DMS153 treated with DMSO at 0.1 percent for 48 hours (cell line): ENCODE data around the gene NMUR1.

Experiments used
- DNase-seq: peaks from one replicate; lab custom pipeline; 2025; ENCODE audit not compliant: unreplicated experiment; lab: John Stamatoyannopoulos, UW

Gene NMUR1

DNA sequence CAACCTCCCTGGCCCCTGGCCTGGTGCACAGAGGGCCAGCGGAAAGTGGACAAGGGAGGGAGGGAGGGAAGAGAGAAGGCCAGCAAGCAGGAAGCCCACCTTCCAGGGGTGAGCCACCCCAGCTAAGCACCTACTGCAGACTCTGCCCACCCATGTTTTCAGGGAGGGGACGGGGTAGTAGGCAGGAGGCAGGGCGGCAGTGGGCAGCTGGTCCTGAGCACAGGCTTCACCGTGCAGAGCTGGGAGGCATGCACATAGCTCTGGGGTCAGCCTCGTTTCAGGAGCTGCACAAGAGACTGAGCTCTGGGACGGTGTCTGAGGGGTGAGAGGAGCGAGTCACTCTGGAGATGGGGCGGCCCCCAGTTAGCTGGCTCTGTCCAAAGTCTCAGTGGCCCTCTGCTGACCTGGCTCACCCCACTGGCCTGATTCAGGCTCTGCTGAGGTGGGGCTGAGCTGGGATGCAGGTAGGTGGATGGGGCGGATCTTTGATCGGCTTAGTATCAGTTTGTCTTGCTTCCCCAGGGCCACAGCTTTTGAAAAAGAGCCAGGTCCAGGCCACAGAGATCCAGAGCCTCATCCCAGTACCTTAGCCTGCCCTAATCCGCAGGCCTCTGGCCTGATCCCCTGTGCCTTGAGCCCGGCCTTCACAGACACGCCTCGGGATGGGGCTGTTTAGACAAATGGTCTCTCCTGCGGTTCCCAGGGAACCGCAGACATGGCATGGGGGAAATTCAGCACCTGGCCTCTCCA is 3.7 kb downstream of the NMUR1 start:
- no peak for DNase-seq

DNA sequence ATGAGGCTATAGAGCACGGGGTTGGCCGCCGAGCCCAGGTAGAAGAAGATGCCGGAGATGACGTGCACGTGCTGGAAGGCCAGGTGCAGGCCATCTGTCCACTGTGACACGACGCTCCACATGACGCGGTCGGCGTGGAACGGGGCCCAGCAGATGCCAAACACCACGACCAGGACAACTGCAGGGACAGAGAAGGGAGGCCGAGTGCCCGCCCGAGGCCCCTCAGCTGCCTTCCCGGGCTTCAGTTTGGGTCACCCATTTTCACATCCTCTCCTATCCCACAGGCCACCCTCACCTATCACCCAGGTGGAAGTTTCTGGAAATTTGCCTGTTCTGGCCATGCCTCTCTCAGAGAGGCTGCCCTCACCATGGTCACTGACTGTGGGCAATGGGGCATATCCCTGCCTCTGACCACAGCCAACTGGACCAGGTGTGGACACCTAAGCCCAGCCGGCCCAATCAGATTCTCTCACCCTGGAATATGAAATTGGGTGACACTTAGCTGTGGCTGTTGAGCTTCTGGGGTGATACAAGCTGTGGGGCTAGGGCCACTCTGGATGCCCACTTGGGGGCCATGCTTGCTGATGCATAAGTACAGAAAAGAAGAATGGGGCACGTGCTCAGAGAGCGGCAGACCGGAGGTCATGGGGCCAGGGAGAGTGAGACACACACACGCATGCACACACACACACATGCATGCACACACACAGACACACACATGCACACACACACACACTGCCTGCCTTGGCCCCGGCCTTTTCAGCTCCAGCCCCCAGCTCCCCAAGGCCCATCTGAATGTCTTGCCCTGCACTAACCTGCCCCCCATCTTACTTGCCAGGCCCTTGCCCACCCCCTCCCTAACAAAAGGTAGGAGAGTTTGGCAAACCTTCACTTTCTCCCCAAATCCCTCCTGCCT is 4.7 kb downstream of the NMUR1 start:
- no peak for DNase-seq

GRCh38 chr2:231524477-231525247 is 5.6 kb downstream of the NMUR1 start:
- no peak for DNase-seq

DNA sequence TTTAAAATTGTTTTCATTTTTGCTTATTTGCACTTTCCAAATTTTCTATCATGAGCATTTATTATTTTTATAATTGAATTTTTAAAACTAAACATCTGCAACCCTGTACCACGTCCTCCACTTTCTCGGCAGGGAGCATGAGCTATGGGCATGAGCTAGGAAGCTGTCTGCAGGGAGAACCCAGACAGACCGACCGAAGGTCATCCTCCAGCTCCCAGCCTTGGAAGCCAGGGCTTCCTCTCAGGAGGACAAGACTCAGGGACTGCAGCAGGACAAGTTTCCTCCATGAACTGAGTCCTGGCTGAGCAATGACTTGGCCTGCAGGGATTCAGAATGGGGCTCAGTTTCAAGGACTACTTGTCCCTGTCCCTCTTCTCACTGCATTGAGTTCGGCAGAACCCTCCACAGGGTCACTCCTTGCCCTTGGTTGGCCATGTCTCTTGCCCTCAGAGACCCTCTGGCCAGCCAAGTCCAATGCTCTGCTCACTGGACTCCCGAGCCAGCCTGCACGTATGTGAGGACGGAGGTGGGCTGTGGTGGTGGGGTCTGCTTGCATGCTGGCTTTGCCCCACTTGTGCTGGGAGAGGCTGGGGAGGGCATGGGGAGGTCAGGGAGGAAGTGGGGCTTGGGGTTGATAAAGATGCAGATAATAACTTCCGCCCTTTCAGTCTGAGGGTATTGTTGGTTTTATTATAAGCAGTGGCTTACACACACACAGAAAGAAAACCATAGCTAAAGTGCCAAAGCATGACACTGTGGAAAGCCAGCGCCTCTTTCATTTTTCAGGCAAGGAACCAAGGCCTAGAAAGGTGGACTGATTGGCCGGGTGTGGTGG is 6.6 kb downstream of the NMUR1 start:
- no peak for DNase-seq

GRCh38 chr2:231522418-231523180 is 7.6 kb downstream of the NMUR1 start:
- no peak for DNase-seq

DNA sequence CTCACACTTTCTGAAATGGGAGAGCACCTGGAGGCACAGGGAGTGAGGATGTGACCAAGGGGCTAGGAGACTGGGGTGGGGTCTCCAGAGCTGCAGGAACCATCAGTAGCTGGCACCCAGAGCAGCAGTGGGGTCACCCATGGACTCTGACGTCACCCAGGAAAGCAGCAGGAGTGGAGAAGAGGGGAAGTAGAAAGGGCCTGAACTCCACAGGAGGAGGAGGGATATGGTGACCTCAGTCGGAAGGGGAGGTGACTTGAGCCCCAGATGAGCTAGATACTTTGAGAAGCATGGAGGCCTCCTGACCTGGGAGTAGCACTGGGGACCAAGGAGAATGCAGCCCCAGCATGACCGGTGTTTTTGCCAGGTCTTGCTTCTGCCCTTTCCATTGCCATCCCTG is 8.8 kb downstream of the NMUR1 start:
- no peak for DNase-seq

- no peak for DNase-seq
Measured at GRCh38 chr2:231519975-231520555, 10.2 kb downstream of the NMUR1 start.

DNA sequence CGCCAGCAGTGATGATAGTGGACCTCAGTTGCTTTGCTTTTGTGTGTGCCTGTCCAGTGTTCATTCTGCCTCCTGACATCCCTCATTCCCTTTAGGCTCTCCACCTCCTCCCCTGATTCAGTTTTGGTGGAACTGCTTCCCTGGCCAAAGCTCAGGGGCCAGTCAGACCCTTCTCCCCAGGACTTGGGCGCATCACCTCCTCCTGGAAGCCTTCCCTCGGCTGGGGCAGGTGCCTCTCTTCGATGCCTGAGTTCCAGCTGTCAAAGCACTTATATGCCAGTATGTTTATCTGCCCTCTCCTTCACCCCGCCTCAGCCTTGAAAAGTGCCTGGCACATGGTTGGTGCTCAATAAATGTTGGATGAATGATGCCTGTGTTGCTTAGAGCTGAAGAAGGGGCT is 11.5 kb downstream of the NMUR1 start:
- no peak for DNase-seq

GRCh38 chr2:231515603-231516002 is 14.6 kb downstream of the NMUR1 start:
- DNase-seq, result no peak

DNA sequence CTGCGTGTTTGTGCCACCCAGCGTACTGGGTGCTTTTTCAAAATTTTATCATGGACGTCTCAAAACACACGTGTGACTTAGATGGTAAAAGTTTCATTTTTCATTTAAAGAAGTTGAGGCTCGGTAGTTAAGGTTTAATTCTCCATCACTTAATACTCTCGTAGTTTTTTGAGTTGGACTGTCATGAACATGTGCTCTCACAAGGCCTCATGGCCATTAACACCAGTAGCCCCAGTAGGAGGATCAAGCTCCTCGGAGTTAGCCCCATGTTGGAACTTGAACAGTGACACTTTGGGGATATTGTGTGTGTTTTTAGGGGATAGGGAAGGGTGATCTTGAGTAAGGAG is 15.3 kb downstream of the NMUR1 start:
- peak; percentile 2 for DNase-seq

GRCh38 chr2:231514225-231514950 is 15.9 kb downstream of the NMUR1 start:
- DNase-seq, result peak; percentile 93

- DNase-seq, result no peak
Measured at GRCh38 chr2:231513746-231514224, 16.5 kb downstream of the NMUR1 start.

DNA sequence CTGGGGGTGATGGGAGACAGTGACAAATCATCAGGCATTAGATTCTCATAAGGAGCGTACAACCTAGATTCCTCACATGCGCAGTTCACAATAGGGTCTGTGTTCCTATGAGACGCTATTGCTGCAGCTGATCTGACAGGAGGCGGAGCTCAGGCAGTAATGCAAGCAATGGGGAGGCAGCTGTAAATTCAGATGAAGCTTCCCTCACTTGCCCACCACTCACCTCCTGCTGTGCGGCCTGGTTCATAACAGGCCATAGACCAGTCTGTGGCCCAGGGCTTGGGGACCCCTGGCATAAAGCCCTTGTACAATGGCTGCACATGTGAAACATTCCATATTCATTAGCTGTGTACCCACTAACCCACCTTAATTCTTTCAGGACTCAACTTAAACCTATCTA is 18.0 kb downstream of the NMUR1 start:
- no peak for DNase-seq

DNA sequence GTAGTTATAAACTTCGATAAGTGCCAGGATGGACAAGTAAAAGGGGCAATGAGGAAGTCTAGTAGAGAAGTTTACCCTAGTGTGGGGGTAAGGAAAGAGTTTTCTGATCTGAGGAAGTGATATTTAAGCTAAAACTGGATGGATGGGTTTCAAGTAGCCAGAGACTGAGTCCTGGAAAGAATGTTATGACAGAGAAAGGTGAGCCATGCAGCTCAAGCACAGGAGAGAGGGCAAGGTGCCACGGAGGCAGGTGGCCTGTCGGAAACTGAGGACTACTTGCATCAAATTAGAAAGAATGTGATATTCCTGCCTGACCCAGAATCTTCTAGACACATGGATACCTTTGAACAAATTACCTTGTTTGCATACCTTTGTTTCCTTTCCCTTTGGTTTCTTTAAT is 26.5 kb downstream of the NMUR1 start:
- DNase-seq, result no peak

DNA sequence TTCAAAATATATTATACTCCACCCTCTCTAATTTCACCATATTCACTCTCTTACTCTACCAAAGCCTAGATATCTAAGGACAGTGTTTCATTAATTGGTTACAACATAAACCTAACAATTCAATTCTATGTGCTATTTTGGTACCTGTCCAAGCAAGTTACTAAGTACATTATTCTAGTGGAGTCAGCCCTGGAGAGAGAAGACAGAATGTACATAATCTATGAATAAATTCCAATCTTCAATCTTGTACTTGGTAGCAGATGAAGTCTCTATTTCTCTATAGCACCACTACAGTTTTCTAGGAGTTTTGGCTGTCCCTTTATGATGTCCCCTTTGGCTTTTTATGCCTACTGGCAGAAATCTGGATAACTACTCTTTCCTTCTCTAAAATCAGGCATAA is 27.6 kb downstream of the NMUR1 start:
- DNase-seq, result no peak

DNA sequence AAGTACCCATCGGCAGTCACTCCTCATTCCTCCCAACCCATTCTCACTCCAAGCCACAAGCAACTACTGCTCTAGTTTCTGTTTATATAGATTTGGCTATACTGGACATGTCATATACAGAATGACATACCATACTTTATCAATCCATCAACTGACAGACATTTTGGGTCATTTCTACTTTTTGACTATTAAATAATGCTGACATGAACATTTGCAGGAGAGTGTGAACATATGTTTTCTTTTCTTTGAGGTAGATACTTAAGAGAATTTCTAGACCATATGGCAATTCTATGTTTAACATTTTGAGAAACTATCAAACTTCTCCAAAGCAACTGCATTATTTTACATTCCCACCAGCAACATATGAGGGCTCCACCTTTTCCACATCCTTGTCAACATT is 32.6 kb downstream of the NMUR1 start:
- no peak for DNase-seq

- no peak for DNase-seq
Measured at GRCh38 chr2:231494669-231495068, 35.6 kb downstream of the NMUR1 start.

GRCh38 chr2:231490801-231491200 is 39.4 kb downstream of the NMUR1 start:
- DNase-seq, result no peak

DNA sequence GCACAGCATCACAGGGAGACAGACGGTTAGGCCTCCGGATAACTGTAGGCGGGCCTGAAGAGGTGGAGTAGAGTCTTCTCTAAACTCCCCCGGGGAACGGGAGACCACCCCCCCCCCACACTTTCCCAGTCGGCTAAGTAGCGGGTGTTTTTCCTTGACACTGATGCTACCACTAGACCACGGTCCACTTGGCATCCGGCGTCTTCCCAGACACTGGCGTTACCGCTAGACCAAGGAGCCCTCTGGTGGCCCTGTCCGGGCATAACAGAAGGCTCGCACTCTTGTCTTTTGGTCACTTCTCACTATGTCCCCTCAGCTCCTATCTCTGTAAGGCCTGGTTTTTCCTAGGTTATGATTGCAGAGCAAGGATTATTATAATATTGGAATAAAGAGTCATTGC is 40.3 kb downstream of the NMUR1 start:
- DNase-seq, result no peak
